Astrocyte (in vitro differentiated cells and primary cell): ENCODE results near the gene DOK6. TPM values are rescaled to one million over a fixed set of nuclear protein-coding genes. Genes with fewer than 3 reads are reported as not detected.

ENCODE experiments used
- DNase-seq: peaks from one replicate; pipeline ENCODE4 v3.0.0-alpha.2; 2010; ENCODE audit warnings: low read depth
- FAIRE-seq: peaks from 2 replicates; lab custom pipeline; 2011; peaks lifted over from hg19 to GRCh38; lab: Jason Lieb, UNC
- H2AFZ ChIP-seq: 2 replicates; pipeline ENCODE4 v1.6.0; 2012; ENCODE audit warnings: low read depth, low read length, inconsistent platforms
- H3K27ac ChIP-seq: 2 replicates; pipeline ENCODE4 v1.5.1; 2011; ENCODE audit warnings: low read depth, low read length, inconsistent platforms
- H3K27me3 ChIP-seq: 2 replicates; pipeline ENCODE4 v1.6.0; 2011; ENCODE audit warnings: low read length, inconsistent platforms; ENCODE audit not compliant: insufficient read depth
- H3K36me3 ChIP-seq: 2 replicates; pipeline ENCODE4 v1.5.1; 2011; ENCODE audit warnings: low read length, inconsistent platforms; ENCODE audit not compliant: insufficient read depth
- H3K4me1 ChIP-seq: 2 replicates; pipeline ENCODE4 v1.5.1; 2011; ENCODE audit warnings: low read length, inconsistent platforms; ENCODE audit not compliant: insufficient read depth
- H3K4me2 ChIP-seq: 2 replicates; pipeline ENCODE4 v1.6.0; 2012; ENCODE audit warnings: low read length, inconsistent platforms
- H3K4me3 ChIP-seq: 2 replicates; pipeline ENCODE4 v1.5.1; 2011; ENCODE audit warnings: low read depth, mild to moderate bottlenecking, low read length, inconsistent platforms; ENCODE audit not compliant: insufficient read depth
- H3K79me2 ChIP-seq: 2 replicates; pipeline ENCODE4 v1.6.0; 2012; ENCODE audit warnings: mild to moderate bottlenecking, low read length, inconsistent platforms; ENCODE audit not compliant: insufficient read depth
- H3K9ac ChIP-seq: 2 replicates; pipeline ENCODE4 v1.6.0; 2012; ENCODE audit warnings: mild to moderate bottlenecking, low read length, inconsistent platforms
- H3K9me3 ChIP-seq: 2 replicates; pipeline ENCODE4 v1.5.1; 2012; ENCODE audit warnings: low read depth, mild to moderate bottlenecking, low read length, inconsistent platforms; ENCODE audit not compliant: insufficient read depth
- H4K20me1 ChIP-seq: 2 replicates; pipeline ENCODE4 v1.6.0; 2012; ENCODE audit warnings: low read length, inconsistent platforms; ENCODE audit not compliant: insufficient read depth
- H3K27ac Mint-ChIP-seq: one replicate; pipeline ENCODE4 v1.8.0; 2021; ENCODE audit warnings: mild to moderate bottlenecking, mixed read lengths; ENCODE audit not compliant: unreplicated experiment
- H3K27me3 Mint-ChIP-seq: one replicate; pipeline ENCODE4 v1.8.0; 2021; ENCODE audit warnings: low read depth, mixed read lengths; ENCODE audit not compliant: unreplicated experiment
- H3K36me3 Mint-ChIP-seq: one replicate; pipeline ENCODE4 v1.8.0; 2021; ENCODE audit warnings: low read depth, mixed read lengths; ENCODE audit not compliant: unreplicated experiment
- H3K4me1 Mint-ChIP-seq: one replicate; pipeline ENCODE4 v1.8.0; 2021; ENCODE audit warnings: low read depth, mixed read lengths; ENCODE audit not compliant: unreplicated experiment
- H3K4me3 Mint-ChIP-seq: one replicate; pipeline ENCODE4 v1.8.0; 2021; ENCODE audit warnings: mild to moderate bottlenecking, moderate library complexity, mixed read lengths; ENCODE audit not compliant: unreplicated experiment
- H3K9me3 Mint-ChIP-seq: one replicate; pipeline ENCODE4 v1.8.0; 2021; ENCODE audit warnings: mild to moderate bottlenecking, mixed read lengths; ENCODE audit not compliant: unreplicated experiment
- EZH2 ChIP-seq: IDR thresholded peaks from 2 replicates; pipeline ENCODE4 v1.6.1; 2012; ENCODE audit warnings: mild to moderate bottlenecking, low read length, inconsistent platforms; ENCODE audit not compliant: insufficient read depth
- total RNA-seq: library from RNA; stranded (reverse); gene quantifications from 2 replicates; pipeline ENCODE4 v1.2.1, GENCODE V29; 2021
- TF ChIP-seq, protein P1 (sequence below): IDR thresholded peaks from 2 replicates; pipeline ENCODE4 v1.5.1; 2011; ENCODE audit warnings: low read depth, mild to moderate bottlenecking, inconsistent platforms, low read length, moderate library complexity; ENCODE audit not compliant: insufficient read depth

Gene DOK6
- total RNA-seq, 1 donor from 2014 or later = 2.9 TPM

DNA sequence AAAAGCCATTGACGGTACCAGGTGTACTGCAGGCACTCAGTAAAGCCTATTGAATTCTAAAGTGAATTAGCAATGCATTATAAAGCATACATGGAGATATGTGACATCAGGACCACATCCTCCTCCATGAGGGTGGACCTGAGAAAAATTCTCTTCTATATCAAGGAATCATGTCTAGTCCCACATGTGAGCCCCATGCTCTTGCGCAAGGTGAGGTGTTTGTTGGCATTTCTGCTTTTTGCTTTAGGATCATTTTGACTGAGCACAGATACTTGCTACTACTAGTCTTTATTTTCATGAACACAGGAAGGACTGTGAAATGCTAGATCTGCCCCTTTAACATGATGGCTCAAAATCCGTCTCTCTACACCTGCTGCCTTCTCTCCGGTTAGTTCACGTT lies 363.1 kb downstream of the DOK6 start:
- no peaks in the 10 kb centered on the region for H3K9me3 Mint-ChIP-seq
- TF ChIP-seq, protein P1, sequence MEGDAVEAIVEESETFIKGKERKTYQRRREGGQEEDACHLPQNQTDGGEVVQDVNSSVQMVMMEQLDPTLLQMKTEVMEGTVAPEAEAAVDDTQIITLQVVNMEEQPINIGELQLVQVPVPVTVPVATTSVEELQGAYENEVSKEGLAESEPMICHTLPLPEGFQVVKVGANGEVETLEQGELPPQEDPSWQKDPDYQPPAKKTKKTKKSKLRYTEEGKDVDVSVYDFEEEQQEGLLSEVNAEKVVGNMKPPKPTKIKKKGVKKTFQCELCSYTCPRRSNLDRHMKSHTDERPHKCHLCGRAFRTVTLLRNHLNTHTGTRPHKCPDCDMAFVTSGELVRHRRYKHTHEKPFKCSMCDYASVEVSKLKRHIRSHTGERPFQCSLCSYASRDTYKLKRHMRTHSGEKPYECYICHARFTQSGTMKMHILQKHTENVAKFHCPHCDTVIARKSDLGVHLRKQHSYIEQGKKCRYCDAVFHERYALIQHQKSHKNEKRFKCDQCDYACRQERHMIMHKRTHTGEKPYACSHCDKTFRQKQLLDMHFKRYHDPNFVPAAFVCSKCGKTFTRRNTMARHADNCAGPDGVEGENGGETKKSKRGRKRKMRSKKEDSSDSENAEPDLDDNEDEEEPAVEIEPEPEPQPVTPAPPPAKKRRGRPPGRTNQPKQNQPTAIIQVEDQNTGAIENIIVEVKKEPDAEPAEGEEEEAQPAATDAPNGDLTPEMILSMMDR = no peak
- no peak for TF ChIP-seq EZH2
- Histone ChIP-seq H3K27ac (no peak overlapping the region), H3K9ac (no peak overlapping the region), H3K79me2 (no peaks in the 10 kb centered on the region), H3K36me3 (no peaks in the 10 kb centered on the region), H3K27me3 (no peaks in the 10 kb centered on the region), H3K9me3 (no peaks in the 10 kb centered on the region), H2AFZ (no peak overlapping the region), H3K4me3 (no peak overlapping the region), H3K4me2 (no peak overlapping the region), H4K20me1 (no peaks in the 10 kb centered on the region), H3K4me1 (no peaks in the 10 kb centered on the region)
- no peak overlapping the region for H3K4me3 Mint-ChIP-seq
- H3K4me1 Mint-ChIP-seq = no peaks in the 10 kb centered on the region
- H3K27ac Mint-ChIP-seq = no peak overlapping the region
- DNase-seq (no peak), FAIRE-seq (no peak)
- peaks cover 4% of the 10 kb centered on the region for H3K27me3 Mint-ChIP-seq
- H3K36me3 Mint-ChIP-seq = no peaks in the 10 kb centered on the region

DNA sequence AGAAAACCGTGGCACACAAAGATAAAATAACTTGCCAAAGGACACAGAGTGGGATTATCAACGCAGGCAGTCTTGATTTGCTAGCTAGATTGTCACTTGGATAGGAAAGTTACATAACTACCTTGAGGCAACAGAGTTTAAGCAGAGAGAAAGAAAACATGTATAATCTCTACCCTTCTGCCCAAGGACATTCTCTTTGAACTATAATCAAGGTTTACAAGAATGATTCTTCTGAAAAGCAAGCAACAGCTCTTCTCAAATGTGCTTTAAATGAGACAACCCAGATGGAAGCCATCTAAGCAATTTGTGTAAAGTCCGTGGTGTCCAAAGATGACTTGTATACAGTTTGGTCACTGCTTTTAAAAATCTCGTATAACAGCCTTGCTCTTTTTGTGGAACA lies 369.6 kb downstream of the DOK6 start:
- Mint-ChIP-seq H3K27ac (no peak overlapping the region), H3K4me1 (no peaks in the 10 kb centered on the region)

GRCh38 chr18:69774831-69775230 lies 374.1 kb downstream of the DOK6 start:
- Histone ChIP-seq H3K9me3 (no peaks in the 10 kb centered on the region), H3K4me2 (no peak overlapping the region), H3K36me3 (no peaks in the 10 kb centered on the region), H3K27me3 (no peaks in the 10 kb centered on the region), H3K4me1 (no peaks in the 10 kb centered on the region), H2AFZ (no peak overlapping the region), H3K79me2 (no peaks in the 10 kb centered on the region), H3K4me3 (no peak overlapping the region), H4K20me1 (no peaks in the 10 kb centered on the region), H3K27ac (no peak overlapping the region), H3K9ac (no peak overlapping the region)
- Mint-ChIP-seq H3K36me3 (no peaks in the 10 kb centered on the region), H3K27me3 (no peaks in the 10 kb centered on the region), H3K4me3 (no peak overlapping the region), H3K27ac (no peak overlapping the region), H3K9me3 (no peaks in the 10 kb centered on the region), H3K4me1 (peaks cover 4% of the 10 kb centered on the region)
- TF ChIP-seq, protein P1 = no peak
- no peak for TF ChIP-seq EZH2
- no peak for FAIRE-seq
- no peak for DNase-seq

More for the DNA sequence above, 369.6 kb downstream of the DOK6 start:
- no peak overlapping the region for H3K4me3 Mint-ChIP-seq
- Histone ChIP-seq H3K36me3 (no peaks in the 10 kb centered on the region), H3K4me2 (no peak overlapping the region), H3K9me3 (no peaks in the 10 kb centered on the region), H2AFZ (no peak overlapping the region), H3K27me3 (no peaks in the 10 kb centered on the region), H3K4me1 (no peaks in the 10 kb centered on the region), H3K9ac (no peak overlapping the region), H4K20me1 (no peaks in the 10 kb centered on the region), H3K27ac (no peak overlapping the region), H3K4me3 (no peak overlapping the region), H3K79me2 (no peaks in the 10 kb centered on the region)
- TF ChIP-seq, protein P1 = no peak
- no peak for TF ChIP-seq EZH2
- H3K9me3 Mint-ChIP-seq = no peaks in the 10 kb centered on the region
- H3K36me3 Mint-ChIP-seq = no peaks in the 10 kb centered on the region
- H3K27me3 Mint-ChIP-seq = no peaks in the 10 kb centered on the region
- no peak for DNase-seq
- FAIRE-seq = no peak
